GM21360 (cell line): ENCODE results near the gene ARMH3.

Source experiments
- ATAC-seq: cut with Tn5 transposase; IDR thresholded peaks from one replicate; pipeline ENCODE4 v1.9.1; 2021; ENCODE audit warnings: mild to moderate bottlenecking, moderate library complexity; ENCODE audit not compliant: unreplicated experiment

The ARMH3 gene

GRCh38 chr10:101816376-101816775, 239.6 kb downstream of the ARMH3 start:
- ATAC-seq = no peak

GRCh38 chr10:101814466-101815071, 241.4 kb downstream of the ARMH3 start:
- no peak for ATAC-seq

- ATAC-seq = no peak
Measured at GRCh38 chr10:101812606-101813005, 243.4 kb downstream of the ARMH3 start.

- ATAC-seq = no peak
Measured at GRCh38 chr10:101807158-101807557, 248.8 kb downstream of the ARMH3 start.

DNA sequence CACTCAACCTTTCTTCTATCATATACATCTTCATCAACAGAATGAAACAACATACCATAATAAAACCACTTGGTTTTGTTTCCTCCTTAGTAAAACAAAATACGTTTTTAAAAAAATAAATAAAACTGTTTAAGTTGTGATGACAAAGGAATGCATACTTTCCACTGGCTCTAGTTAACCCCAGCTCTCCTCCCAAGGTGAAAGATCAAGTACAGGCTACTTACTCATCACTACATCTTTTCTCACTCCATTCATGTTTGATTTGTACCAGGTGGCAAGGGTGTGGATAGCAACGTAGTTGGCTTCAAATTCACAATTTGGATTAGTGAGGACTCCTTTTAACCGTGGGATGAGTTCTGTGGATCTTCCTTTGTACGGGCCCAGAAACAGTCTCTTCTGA, 252.5 kb downstream of the ARMH3 start:
- ATAC-seq = no peak

- ATAC-seq = no peak
Measured at GRCh38 chr10:101797403-101798059, 258.4 kb downstream of the ARMH3 start.
